DMS114 treated with DMSO at 0.1 percent for 48 hours (cell line): ENCODE measurements around the gene APOB.

Source experiments
- DNase-seq: peaks from one replicate; lab custom pipeline; 2025; ENCODE audit not compliant: unreplicated experiment; lab: John Stamatoyannopoulos, UW

The APOB gene

GRCh38 chr2:20953146-20953824 lies 90.6 kb downstream of the APOB start:
- no peak for DNase-seq
